GM10266 (cell line): Measurements from ENCODE around the gene PRAMEF20.
"Not testable (repeated sequence)": the region's sequence is repeated elsewhere in the genome, so short reads cannot be mapped to it uniquely, and the experiment has no call there.

Experiments used
- DNase-seq: peaks from one replicate; pipeline ENCODE4 v3.0.0; 2012; ENCODE audit errors: extremely low spot score
- CTCF ChIP-seq: IDR thresholded peaks from 2 replicates; pipeline ENCODE4 v1.5.1; 2012; ENCODE audit warnings: mild to moderate bottlenecking, low read depth; ENCODE audit not compliant: control insufficient read depth, insufficient read depth; ENCODE audit errors: missing control alignments

PRAMEF20 gene

GRCh38 chr1:13435458-13435857 is 25.2 kb downstream of the PRAMEF20 start:
- no peak for TF ChIP-seq CTCF
- no peak for DNase-seq

- not testable (repeated sequence) for DNase-seq
Observed at GRCh38 chr1:13439104-13439783, 29.0 kb downstream of the PRAMEF20 start.

- no peak for DNase-seq
- TF ChIP-seq CTCF = no peak
Observed at GRCh38 chr1:13443335-13443979, 33.2 kb downstream of the PRAMEF20 start.

- no peak for TF ChIP-seq CTCF
- DNase-seq = no peak
Observed at GRCh38 chr1:13450204-13450603, 40.0 kb downstream of the PRAMEF20 start.

- DNase-seq = no peak
- TF ChIP-seq CTCF = no peak
Observed at GRCh38 chr1:13451399-13451965, 41.2 kb downstream of the PRAMEF20 start.

GRCh38 chr1:13456904-13457532 is 46.8 kb downstream of the PRAMEF20 start:
- no peak for DNase-seq
- TF ChIP-seq CTCF = no peak

- DNase-seq = no peak
- no peak for TF ChIP-seq CTCF
Observed at GRCh38 chr1:13461977-13462376, 51.7 kb downstream of the PRAMEF20 start.
